GM12875 (cell line): Measurements from ENCODE around the gene DNAAF5.

Source experiments
- H3K4me3 ChIP-seq: one replicate; pipeline ENCODE4 v1.5.1; 2011; ENCODE audit warnings: low read depth, low read length, control low read depth
- TF ChIP-seq, protein P1 (sequence below): IDR thresholded peaks from 2 replicates; pipeline ENCODE4 v1.5.1; 2011; ENCODE audit warnings: low read depth, mild to moderate bottlenecking, control low read depth, inconsistent platforms, low read length, moderate library complexity, borderline replicate concordance; ENCODE audit not compliant: insufficient read depth

Gene DNAAF5

GRCh38 chr7:774161-775109 is 47.9 kb downstream of the DNAAF5 start:
- TF ChIP-seq, protein P1, sequence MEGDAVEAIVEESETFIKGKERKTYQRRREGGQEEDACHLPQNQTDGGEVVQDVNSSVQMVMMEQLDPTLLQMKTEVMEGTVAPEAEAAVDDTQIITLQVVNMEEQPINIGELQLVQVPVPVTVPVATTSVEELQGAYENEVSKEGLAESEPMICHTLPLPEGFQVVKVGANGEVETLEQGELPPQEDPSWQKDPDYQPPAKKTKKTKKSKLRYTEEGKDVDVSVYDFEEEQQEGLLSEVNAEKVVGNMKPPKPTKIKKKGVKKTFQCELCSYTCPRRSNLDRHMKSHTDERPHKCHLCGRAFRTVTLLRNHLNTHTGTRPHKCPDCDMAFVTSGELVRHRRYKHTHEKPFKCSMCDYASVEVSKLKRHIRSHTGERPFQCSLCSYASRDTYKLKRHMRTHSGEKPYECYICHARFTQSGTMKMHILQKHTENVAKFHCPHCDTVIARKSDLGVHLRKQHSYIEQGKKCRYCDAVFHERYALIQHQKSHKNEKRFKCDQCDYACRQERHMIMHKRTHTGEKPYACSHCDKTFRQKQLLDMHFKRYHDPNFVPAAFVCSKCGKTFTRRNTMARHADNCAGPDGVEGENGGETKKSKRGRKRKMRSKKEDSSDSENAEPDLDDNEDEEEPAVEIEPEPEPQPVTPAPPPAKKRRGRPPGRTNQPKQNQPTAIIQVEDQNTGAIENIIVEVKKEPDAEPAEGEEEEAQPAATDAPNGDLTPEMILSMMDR: peak; percentile 93
- H3K4me3 ChIP-seq: no peak overlapping the region

GRCh38 chr7:776381-776780 is 49.9 kb downstream of the DNAAF5 start:
- TF ChIP-seq, protein P1: no peak
- no peak overlapping the region for H3K4me3 ChIP-seq

DNA sequence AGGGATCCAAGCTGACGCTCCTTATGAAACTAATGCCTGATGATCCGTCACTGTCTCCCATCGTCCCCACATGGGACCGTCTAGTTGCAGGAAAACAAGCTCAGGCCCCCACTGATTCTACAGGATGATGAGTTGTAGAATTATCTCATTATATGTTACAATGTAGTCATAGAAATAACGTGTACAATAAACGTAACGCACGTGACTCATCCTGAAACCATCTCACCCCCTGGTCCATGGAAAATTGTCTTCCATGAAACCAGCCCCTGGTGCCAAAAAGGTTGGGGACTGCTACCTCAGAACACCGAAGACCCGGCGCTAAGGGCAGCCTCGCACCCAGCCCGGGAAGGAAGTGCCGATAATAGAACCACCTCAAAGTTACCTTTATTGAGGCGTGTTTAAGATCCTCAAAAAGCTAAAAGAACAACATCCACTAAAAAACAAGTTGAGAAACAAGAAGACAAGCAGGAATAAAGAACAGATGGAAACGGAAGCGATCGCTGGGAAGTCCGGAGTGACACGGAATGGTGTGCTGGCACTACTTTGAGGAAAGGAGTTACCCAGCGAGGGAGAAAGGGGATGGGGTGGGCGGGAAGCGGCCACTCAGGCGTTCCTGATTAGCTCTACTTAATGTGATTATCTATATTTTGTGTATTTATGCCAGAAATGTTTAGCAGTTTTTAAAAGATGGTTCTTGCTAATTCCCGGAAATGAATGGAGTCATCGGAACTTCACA is 50.7 kb downstream of the DNAAF5 start:
- H3K4me3 ChIP-seq: no peak overlapping the region
- TF ChIP-seq, protein P1: no peak

- TF ChIP-seq, protein P1: no peak
Measured at GRCh38 chr7:777728-778078, 51.2 kb downstream of the DNAAF5 start.

GRCh38 chr7:778271-778967 is 51.9 kb downstream of the DNAAF5 start:
- TF ChIP-seq, protein P1: no peak
- H3K4me3 ChIP-seq: no peak overlapping the region

More at GRCh38 chr7:777728-778078, 51.2 kb downstream of the DNAAF5 start:
- no peak overlapping the region for H3K4me3 ChIP-seq

- TF ChIP-seq, protein P1: no peak
- H3K4me3 ChIP-seq: no peak overlapping the region
Measured at GRCh38 chr7:778968-779451, 52.5 kb downstream of the DNAAF5 start.
